ENCODE measurements around the gene TENM3.

- TF ChIP-seq CTCF (IDR thresholded peaks at IDR 0.05; ENCODE audit: poor library complexity) (no peak), EZH2 (IDR thresholded peaks at IDR 0.05; ENCODE audit: borderline replicate concordance) (no peak), EZH2phosphoT487 (IDR thresholded peaks at IDR 0.05; ENCODE audit: low read depth, severe bottlenecking, unreplicated experiment) (no peak)
Observed at GRCh38 chr4:182640932-182641331, 397.7 kb downstream of the TENM3 start.

Data from hepatocyte (in vitro differentiated cells).